ENCODE results near the gene IL36G. TPM values are rescaled to one million over a fixed set of nuclear protein-coding genes. Genes with fewer than 3 reads are reported as not detected.

IL36G gene
- polyA plus RNA-seq, 10 donors: 0.29 to 0.53 TPM; not detected in 8

- no peak for DNase-seq
Observed at GRCh38 chr2:113018509-113018908, 40.7 kb downstream of the IL36G start.

GRCh38 chr2:113021312-113021711, 43.5 kb downstream of the IL36G start:
- no peak for DNase-seq

GRCh38 chr2:113024764-113025163, 47.0 kb downstream of the IL36G start:
- no peak for DNase-seq

GRCh38 chr2:113025737-113026136, 47.9 kb downstream of the IL36G start:
- no peak for DNase-seq

GRCh38 chr2:113027691-113028090, 49.9 kb downstream of the IL36G start:
- no peak for DNase-seq

- no peak for DNase-seq
Observed at GRCh38 chr2:113028112-113028511, 50.3 kb downstream of the IL36G start.

GRCh38 chr2:113032737-113033136, 54.9 kb downstream of the IL36G start:
- DNase-seq: no peak

GRCh38 chr2:113034016-113034415, 56.2 kb downstream of the IL36G start:
- no peak for DNase-seq

Other genes with a start within 250 kb of the IL36G start
- 10 to 100 TPM in 4 of 10 donors, 1 to 10 TPM in 6; 6.8 to 15.8 (median 9.6) TPM for gene CKAP2L, start 213.4 kb upstream of the IL36G start, polyA plus RNA-seq (ENCODE audit: insufficient read length in 10 of 10)
- under 1 TPM in 2 of 10 donors, not detected in 8; 0.10 to 0.23 TPM for gene IL1A, start 193.5 kb upstream of the IL36G start, polyA plus RNA-seq (ENCODE audit: insufficient read length in 10 of 10)
- gene IL1B, start 141.2 kb upstream of the IL36G start, polyA plus RNA-seq (ENCODE audit: insufficient read length in 10 of 10): 1 to 10 TPM in 2 of 10 donors, under 1 TPM in 7, not detected in 1; 0.34 to 4.9 (median 0.59) TPM
- under 1 TPM in 1 of 10 donors, not detected in 9; 0.30 TPM for gene IL37, start 66.8 kb upstream of the IL36G start, polyA plus RNA-seq (ENCODE audit: insufficient read length in 10 of 10)
- gene IL36A, start 27.5 kb downstream of the IL36G start, polyA plus RNA-seq (ENCODE audit: insufficient read length in 10 of 10): not detected
- not detected for gene IL36B, start 74.9 kb downstream of the IL36G start, polyA plus RNA-seq (ENCODE audit: insufficient read length in 10 of 10)
- 1 to 10 TPM in 1 of 10 donors, under 1 TPM in 1, not detected in 8; 0.34 to 2.4 TPM for gene IL36RN, start 81.2 kb downstream of the IL36G start, polyA plus RNA-seq (ENCODE audit: insufficient read length in 10 of 10)
- gene IL1F10, start 90.0 kb downstream of the IL36G start, polyA plus RNA-seq (ENCODE audit: insufficient read length in 10 of 10): not detected
- 1 to 10 TPM in 3 of 10 donors, under 1 TPM in 7; 0.18 to 3.4 (median 0.74) TPM for gene IL1RN, start 149.6 kb downstream of the IL36G start, polyA plus RNA-seq (ENCODE audit: insufficient read length in 10 of 10)
- 1 to 10 TPM; 1.2 to 4.2 (median 2.0) TPM for gene PSD4, start 196.0 kb downstream of the IL36G start, polyA plus RNA-seq (ENCODE audit: insufficient read length in 10 of 10)

Data from muscle of back (tissue), 11 donors.